Epithelial cell of proximal tubule (primary cell): Measurements from ENCODE around the gene HAVCR1. TPM values are rescaled to one million over a fixed set of nuclear protein-coding genes. Genes with fewer than 3 reads are reported as not detected.

Source experiments
- DNase-seq: peaks from one replicate; pipeline ENCODE4 v3.0.0-alpha.2; 2011; ENCODE audit warnings: low read depth
- H3K4me3 ChIP-seq: 2 replicates; pipeline ENCODE4 v1.5.1; 2011; ENCODE audit warnings: low read depth, mild to moderate bottlenecking, low read length
- total RNA-seq: library from RNA; depleted of rRNA; stranded (reverse); fragments of >200 nt; gene quantifications from 2 replicates; pipeline ENCODE4 v1.2.3, GENCODE V29; 2015
- TF ChIP-seq, protein P1 (sequence below): conservative IDR thresholded peaks from 2 replicates; pipeline ENCODE4 v1.5.1; 2012; ENCODE audit warnings: low read depth, mild to moderate bottlenecking, low read length

The HAVCR1 gene
- 11.4 and 25.8 TPM in 2 replicates for total RNA-seq

DNA sequence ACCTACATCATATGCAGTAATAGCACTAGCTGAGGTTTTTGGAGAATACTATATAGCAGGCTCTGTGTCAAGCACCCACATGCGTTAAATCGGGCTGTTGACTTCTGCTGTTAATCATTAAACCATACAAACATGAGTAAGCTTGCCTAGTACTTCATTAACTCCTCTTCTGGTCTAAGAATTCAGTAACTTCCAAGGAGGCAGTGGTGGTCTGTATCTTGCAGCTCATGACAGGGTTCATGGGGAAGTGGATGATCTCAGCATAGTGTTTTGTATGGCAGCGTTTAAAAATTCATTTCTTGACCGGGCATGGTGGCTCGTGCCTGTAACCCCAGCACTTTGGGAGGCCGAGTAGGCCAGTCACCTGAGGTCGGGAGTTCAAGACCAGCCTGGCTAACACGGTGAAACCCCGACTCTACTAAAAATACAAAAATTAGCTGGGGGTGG lies at the start of gene HAVCR1:
TSS of gene HAVCR1 (minus strand) at position 24 of the 447 bp plus-strand sequence. CDS start 1,173 bp downstream, outside the sequence.
- TF ChIP-seq, protein P1, sequence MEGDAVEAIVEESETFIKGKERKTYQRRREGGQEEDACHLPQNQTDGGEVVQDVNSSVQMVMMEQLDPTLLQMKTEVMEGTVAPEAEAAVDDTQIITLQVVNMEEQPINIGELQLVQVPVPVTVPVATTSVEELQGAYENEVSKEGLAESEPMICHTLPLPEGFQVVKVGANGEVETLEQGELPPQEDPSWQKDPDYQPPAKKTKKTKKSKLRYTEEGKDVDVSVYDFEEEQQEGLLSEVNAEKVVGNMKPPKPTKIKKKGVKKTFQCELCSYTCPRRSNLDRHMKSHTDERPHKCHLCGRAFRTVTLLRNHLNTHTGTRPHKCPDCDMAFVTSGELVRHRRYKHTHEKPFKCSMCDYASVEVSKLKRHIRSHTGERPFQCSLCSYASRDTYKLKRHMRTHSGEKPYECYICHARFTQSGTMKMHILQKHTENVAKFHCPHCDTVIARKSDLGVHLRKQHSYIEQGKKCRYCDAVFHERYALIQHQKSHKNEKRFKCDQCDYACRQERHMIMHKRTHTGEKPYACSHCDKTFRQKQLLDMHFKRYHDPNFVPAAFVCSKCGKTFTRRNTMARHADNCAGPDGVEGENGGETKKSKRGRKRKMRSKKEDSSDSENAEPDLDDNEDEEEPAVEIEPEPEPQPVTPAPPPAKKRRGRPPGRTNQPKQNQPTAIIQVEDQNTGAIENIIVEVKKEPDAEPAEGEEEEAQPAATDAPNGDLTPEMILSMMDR = no peak
- peak within 1 kb of the TSS; percentile 70 for H3K4me3 ChIP-seq
- DNase-seq = peak; percentile 99

DNA sequence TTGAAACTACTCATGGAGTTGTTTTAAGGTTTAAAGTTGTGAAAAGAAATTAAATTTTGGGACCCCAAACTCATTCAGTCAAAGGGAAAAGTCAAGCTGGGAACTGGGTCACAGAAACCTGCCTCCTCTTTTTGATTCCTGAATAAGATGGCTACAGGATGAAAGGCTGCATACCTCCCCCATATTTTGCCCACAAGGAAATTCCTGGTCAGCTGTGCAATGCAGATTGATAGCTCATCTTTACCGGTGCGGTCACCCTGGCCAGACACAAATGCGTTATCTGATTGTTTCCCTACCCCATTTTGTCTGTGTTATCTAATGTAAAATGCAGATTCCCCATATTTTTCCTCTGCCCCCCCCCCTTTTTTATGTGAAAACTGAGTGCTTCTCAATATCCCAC lies 48.6 kb upstream of the HAVCR1 start:
- DNase-seq = no peak
- TF ChIP-seq, protein P1 = no peak
- peak overlapping the region; percentile 42 for H3K4me3 ChIP-seq

DNA sequence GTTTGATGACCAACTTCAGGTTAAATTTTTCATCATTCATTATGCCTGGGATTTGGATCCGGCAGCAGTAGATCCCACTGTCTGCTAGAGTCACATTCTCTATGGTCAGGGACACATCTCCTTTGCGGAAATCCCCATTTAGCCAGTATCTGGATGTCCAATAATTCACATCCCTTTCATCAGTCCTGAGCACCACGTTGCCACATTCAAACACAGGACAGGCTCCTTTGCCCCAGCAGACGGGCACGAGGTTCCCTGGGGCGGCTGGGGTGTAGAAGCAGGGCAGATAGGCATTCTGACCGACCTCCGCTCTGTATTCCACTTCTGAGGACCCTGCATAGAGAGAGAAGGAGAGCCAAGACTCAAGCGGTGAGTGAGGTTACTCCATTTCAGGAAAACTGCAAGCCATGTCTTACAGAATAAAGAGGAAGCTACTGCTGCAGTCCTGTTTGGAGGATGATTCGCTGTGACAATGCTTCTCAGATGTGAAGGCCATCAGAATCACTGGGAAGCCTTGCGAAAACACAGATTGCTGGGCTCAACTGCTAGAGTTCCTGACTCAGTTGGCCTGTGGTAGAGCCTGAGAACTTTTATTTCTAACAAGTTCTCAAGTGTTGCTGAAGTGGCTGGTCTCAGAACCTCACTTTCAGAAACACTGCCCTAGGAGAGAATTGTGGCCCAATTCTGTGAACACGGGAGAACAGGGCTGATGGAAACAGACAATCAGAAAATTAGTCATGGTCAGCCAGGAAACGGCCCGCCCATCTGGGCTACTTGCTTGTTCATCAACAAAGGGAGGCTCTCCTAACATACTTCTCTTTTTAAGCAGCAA lies 47.9 kb upstream of the HAVCR1 start:
- TF ChIP-seq, protein P1 = no peak
- no peak for DNase-seq
- peak overlapping the region; percentile 42 for H3K4me3 ChIP-seq

DNA sequence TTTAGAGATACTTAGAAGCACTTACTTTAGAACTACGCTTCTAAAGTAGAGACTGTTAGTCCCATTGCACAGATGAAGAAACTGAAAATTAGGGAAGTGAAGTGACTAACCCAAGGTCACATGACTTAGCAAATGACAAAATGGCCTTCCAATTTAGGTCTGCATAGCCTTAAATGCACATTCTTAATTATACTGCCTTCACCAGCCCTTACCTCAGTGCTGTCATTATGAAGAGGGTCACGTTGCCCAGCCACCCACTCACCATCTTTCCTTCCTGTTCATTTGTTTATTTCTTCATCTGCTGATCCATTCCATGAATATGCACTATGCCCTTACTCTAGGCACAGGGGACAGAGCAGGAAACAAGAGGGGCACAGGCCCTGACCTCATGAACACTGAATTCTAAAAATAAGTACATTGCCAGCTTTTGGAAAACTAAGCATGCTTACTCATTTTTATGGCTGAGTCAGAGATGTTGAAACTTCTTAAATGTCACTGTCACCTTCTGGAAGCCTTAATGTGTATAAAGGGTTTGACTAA lies 41.3 kb upstream of the HAVCR1 start:
- H3K4me3 ChIP-seq = no peak overlapping the region
- DNase-seq = no peak
- TF ChIP-seq, protein P1 = no peak

DNA sequence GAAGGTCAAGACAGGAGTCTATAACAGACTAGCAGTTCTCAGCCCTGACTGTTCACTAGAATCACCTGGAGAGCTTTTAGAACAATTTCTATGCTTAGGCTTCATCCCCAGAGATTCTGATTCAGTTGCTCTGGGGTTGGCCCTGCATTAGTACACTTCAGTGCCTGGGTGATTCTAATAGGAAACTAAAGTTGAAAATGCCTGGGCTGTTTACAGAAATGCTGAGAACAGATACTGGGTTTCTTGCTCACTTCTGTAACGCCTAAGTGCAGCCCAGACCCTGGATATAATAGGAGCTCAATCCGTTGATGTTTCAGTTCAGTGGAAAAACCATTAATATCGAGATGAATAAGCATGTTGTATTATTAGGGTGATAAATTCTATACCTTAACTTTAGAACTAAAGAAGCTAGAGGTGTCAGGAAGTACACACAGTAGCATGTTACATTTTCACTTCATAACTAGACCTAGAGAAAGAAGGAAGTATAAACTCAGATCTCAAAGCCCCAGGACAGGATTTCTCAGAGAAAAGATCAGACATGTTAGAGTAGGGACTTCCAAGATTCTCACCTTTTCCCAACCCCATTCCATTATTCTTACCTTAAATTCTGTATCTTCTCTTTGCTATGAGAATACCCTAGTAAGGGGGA lies 29.6 kb upstream of the HAVCR1 start:
- TF ChIP-seq, protein P1 = no peak
- no peak for DNase-seq
- H3K4me3 ChIP-seq = no peak overlapping the region

DNA sequence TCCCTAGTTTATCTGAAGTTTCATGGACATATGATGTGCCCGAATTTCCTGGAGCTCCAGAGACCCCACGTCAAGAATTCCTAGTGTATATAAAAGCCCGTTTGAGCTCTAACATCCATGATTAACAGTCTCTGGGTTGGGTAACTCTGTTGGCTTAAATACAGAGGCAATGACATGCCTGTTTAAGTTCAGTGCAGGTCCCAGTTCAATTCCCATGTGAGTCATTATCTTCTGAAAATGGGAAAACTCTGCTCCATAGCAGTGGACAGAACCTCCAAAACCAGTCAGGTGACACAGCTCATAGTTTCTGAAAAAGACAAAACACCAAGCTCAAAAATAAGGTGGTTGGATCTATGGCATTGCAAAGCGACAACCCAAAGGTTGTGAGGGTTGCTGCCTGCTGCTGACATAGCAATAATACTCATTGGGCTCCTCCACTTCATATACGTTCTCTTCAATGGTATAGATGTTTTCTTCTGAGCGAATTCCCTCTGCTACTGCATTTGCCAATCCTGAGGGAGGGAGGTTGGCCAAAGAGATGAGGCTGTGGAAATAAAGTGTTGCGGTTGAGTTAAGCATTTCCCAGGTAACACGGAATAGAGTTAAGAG lies 27.9 kb upstream of the HAVCR1 start:
- H3K4me3 ChIP-seq = no peak overlapping the region
- TF ChIP-seq, protein P1 = no peak
- DNase-seq = no peak
